ENCODE measurements around the gene WT1. TPM values are rescaled to one million over a fixed set of nuclear protein-coding genes. Genes with fewer than 3 reads are reported as not detected.
"Not testable (repeated sequence)": the region's sequence is repeated elsewhere in the genome, so short reads cannot be mapped to it uniquely, and the experiment has no call there.

WT1 gene
- total and polyA plus RNA-seq, 4 donors: 0.05 to 0.06 TPM; not detected in 2

GRCh38 chr11:32374261-32374711, 61.1 kb downstream of the WT1 start (continued):
- no peak for TF ChIP-seq FOXA1 (IDR thresholded peaks at IDR 0.05)

GRCh38 chr11:32369987-32370386, 65.4 kb downstream of the WT1 start:
- H3K4me3 ChIP-seq (ENCODE audit: low read depth in 1 of 3, low read length in 3 of 3); H3K9ac ChIP-seq (ENCODE audit: low read depth in 1 of 2, low read length in 2 of 2): not testable (repeated sequence)

GRCh38 chr11:32366666-32367065, 68.7 kb downstream of the WT1 start:
- TF ChIP-seq HNF4G (IDR thresholded peaks at IDR 0.05): no peak
- no peak for TF ChIP-seq RAD21 (IDR thresholded peaks at IDR 0.05)
- TF ChIP-seq ZBTB33 (IDR thresholded peaks at IDR 0.05): no peak
- no peak for TF ChIP-seq HNF4A (conservative IDR thresholded peaks at IDR 0.05)
- TF ChIP-seq FOXA2 (IDR thresholded peaks at IDR 0.05): no peak
- no peak for TF ChIP-seq RXRA (IDR thresholded peaks at IDR 0.05)
- no peak for TF ChIP-seq EGR1 (IDR thresholded peaks at IDR 0.05; ENCODE audit: low read depth in 2 of 2)
- TF ChIP-seq TAF1 (conservative IDR thresholded peaks at IDR 0.05): no peak
- TF ChIP-seq YY1 (IDR thresholded peaks at IDR 0.05): no peak
- TF ChIP-seq CTCF (IDR thresholded peaks at IDR 0.05; ENCODE audit: low read depth, low read length, missing input control): no peak
- TF ChIP-seq SP1 (IDR thresholded peaks at IDR 0.05): no peak
- TF ChIP-seq MAX (IDR thresholded peaks at IDR 0.05): no peak
- no peak for TF ChIP-seq ATF3 (IDR thresholded peaks at IDR 0.05)
- TF ChIP-seq FOXA1 (IDR thresholded peaks at IDR 0.05): no peak
- no peak for TF ChIP-seq NR2F2 (IDR thresholded peaks at IDR 0.05)
- TF ChIP-seq GABPA (IDR thresholded peaks at IDR 0.05 in 1 of 2, conservative IDR thresholded peaks at IDR 0.05 in 1 of 2): no peak
- TF ChIP-seq JUND (IDR thresholded peaks at IDR 0.05): no peak
- TF ChIP-seq REST (IDR thresholded peaks at IDR 0.05): no peak
- H3K4me1 ChIP-seq (ENCODE audit: control insufficient read depth in 4 of 4, insufficient read depth in 4 of 4, low read length in 3 of 4): no peaks in the 10 kb centered on the region
- H3K9me3 ChIP-seq (ENCODE audit: control insufficient read depth in 4 of 4, low read length in 3 of 4): no peaks in the 10 kb centered on the region
- 91% methylated on average over 1 of the region's 1 CpG for WGBS
- H3K27me3 ChIP-seq (ENCODE audit: control insufficient read depth in 4 of 4, insufficient read depth in 4 of 4, low read length in 3 of 4): no peaks in the 10 kb centered on the region
- no peak overlapping the region for H3K27ac ChIP-seq (ENCODE audit: low read depth in 1 of 2, low read length in 2 of 2)
- no peaks in the 10 kb centered on the region for H3K36me3 ChIP-seq (ENCODE audit: control insufficient read depth in 4 of 4, insufficient read depth in 3 of 4, low read depth in 1 of 4, low read length in 3 of 4)
- H3K9ac ChIP-seq (ENCODE audit: low read depth in 1 of 2, low read length in 2 of 2): no peak overlapping the region
- H3K4me3 ChIP-seq (ENCODE audit: low read depth in 1 of 3, low read length in 3 of 3): no peak overlapping the region
- DNase-seq (ENCODE audit: low spot score): no peak

More at GRCh38 chr11:32369987-32370386, 65.4 kb downstream of the WT1 start:
- not testable (repeated sequence) for H3K27me3 ChIP-seq (ENCODE audit: control insufficient read depth in 4 of 4, insufficient read depth in 4 of 4, low read length in 3 of 4); H3K36me3 ChIP-seq (ENCODE audit: control insufficient read depth in 4 of 4, insufficient read depth in 3 of 4, low read depth in 1 of 4, low read length in 3 of 4); H3K9me3 ChIP-seq (ENCODE audit: control insufficient read depth in 4 of 4, low read length in 3 of 4); DNase-seq (ENCODE audit: low spot score); H3K4me1 ChIP-seq (ENCODE audit: control insufficient read depth in 4 of 4, insufficient read depth in 4 of 4, low read length in 3 of 4); H3K27ac ChIP-seq (ENCODE audit: low read depth in 1 of 2, low read length in 2 of 2)

All from liver (tissue), 9 donors.